GM19468 (cell line): ENCODE results near the gene ZNF816.
"Not testable (repeated sequence)": the region's sequence is repeated elsewhere in the genome, so short reads cannot be mapped to it uniquely, and the experiment has no call there.

Source experiments
- ATAC-seq: cut with Tn5 transposase; IDR thresholded peaks from one replicate; pipeline ENCODE4 v1.9.1; 2021; ENCODE audit warnings: mild to moderate bottlenecking, moderate library complexity, moderate number of reproducible peaks; ENCODE audit not compliant: unreplicated experiment; ENCODE audit errors: extremely low read depth

Gene ZNF816

DNA sequence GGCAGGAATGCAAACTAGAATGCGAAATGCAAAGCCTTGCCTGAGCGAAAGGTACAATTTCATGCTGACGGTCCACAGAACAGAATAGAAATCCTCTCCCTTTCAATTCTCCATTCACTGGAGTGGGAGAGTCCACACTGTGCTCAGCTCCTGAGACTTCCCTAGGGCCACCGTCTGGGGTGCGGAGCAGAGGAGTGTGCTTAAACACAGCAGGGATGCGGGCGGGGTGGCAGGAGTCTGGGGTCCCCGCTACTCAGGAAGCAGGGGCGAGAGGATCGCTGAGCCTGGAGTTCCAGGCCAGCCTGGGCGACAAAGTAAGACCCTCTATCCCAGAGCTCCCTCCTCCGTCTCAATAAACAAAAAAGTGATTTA lies 552 bp upstream of the ZNF816 start:
- ATAC-seq: no peak

DNA sequence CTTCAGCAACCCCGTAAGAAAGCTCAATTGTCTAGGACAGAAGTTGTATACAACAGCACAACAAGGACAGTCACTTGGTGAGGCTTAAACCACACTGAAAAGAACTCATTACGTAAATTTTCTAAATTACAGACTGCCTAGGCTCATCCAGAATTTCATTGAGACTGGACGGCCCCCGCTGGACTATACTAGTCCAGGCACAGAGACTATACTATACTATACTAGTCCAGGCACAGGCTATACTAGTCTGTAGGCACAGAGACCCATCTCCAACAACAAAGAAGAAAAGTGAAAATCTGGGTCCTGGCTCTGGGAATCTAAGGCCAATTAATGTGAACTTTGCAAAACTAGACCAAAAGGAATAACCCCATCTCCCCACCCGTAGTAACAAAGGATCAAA lies 700 bp downstream of the ZNF816 start:
- no peak for ATAC-seq

DNA sequence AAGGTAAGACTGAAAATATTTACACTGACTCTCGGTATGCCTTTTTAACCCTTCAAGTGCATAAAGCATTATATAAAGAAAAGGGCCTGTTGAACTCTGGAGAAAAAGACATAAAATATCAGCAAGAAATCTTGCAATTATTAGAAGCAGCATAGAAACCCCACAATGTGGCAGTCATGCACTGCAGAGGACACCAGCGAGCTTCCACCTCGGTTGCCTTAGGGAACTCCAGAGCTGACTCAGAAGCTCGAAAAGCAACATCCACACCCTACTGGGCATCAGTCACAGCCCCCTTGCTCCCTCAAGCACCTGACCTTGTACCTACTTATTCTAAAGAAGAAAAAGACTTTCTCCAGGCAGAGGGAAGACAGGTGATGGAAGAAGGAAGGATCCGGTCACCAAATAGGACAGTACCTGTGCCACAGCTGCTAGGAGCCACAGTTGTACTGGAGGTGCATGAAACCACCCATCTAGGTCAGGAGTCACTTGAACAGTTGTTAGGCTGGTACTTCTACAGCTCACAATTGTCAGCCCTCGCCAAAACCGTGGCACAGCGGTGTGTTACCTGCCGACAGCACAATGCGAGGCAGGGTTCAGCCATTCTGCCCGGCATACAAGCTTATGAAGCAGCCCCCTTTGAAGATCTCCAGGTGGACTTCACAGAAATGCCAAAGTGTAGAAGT lies 2.9 kb downstream of the ZNF816 start:
- ATAC-seq: no peak

DNA sequence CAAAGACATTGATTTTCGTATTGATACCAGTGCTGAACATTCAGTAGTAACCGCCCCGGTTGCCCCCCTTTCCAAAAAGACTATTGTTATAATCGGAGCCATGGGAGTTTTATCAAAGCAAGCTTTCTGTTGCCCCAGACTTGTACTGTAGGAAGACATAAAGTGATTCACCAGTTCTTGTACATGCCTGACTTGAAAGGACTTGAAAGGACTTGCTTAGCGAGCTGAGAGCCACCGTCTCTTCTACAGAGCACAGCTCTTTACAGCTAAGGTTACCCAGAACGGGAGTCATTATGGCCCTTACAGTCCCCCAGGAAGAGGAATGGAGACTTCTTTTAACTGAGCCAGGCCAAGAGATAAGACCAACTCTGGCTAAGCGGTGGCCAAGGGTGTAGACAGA lies 5.1 kb downstream of the ZNF816 start:
- no peak for ATAC-seq

DNA sequence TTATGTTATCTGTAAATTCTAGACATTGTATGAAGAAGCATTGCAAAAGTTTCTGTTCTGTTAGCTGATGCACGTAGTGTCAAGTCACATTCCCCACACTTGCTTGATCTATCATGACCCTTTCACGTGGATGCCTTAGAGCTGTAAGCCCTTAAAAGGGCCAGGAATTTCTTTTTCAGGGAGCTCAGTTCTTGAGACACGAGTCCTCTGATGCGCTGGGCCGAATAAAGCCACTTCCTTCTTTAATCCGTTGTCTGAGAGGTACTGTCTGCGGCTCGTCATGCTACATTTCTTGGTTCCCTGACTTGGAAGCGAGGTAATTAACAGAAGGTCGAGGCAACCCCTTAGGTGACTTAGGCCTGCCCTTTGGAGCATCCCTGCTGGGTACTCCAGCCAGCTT lies 5.8 kb downstream of the ZNF816 start:
- ATAC-seq: no peak

DNA sequence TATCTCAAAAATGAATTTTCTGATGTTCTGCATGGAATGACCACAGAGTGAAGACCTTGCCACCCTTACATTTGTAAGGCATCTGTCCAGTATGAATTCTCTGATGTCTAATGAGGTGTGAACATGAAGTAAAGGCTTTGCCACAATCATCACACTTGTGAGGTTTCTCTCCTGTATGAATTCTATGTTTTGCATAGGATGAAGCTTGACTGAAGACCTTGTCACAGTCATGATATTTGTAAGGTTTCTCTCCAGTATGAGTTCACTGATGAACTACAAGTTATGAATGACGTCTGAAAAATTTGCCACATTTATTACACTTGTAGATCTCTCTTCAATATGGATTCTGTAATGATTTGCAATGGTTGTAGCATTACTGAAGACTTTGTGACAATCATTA lies 13.3 kb downstream of the ZNF816 start:
- no peak for ATAC-seq

DNA sequence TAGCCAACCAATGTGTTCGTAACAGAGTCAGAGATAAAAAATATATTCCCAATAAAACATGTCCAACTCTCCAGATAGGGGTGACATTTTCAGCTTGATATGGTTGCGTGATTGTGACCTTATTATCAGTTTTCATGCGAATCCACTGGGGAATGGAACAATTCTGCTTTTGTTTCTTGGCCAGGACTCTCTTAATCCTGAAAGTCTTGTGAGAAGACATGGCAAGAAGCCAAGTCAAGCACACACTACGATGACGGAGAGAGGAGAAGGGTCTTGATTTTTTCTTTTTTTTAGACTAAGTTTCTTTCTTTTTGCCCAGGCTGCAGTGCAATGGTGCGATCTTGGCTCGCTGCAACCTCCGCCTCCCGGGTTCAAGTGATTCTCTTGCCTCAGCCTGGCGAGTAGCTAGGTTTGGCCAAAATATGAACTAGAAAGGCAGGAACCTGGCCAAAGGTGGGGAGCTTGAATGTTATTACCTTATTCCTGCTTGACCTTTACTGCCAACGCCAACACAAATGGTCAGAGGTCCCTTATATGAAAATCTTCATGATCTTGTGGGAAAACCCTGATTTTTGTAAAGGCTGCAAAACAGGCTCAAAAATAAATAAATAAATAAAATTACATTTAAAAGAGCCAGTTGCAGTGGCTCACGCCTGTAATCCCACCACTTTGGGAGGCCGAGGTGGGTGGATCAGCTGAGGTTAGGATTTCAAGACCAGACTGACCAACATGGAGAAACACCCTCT lies 14.5 kb downstream of the ZNF816 start:
- no peak for ATAC-seq

DNA sequence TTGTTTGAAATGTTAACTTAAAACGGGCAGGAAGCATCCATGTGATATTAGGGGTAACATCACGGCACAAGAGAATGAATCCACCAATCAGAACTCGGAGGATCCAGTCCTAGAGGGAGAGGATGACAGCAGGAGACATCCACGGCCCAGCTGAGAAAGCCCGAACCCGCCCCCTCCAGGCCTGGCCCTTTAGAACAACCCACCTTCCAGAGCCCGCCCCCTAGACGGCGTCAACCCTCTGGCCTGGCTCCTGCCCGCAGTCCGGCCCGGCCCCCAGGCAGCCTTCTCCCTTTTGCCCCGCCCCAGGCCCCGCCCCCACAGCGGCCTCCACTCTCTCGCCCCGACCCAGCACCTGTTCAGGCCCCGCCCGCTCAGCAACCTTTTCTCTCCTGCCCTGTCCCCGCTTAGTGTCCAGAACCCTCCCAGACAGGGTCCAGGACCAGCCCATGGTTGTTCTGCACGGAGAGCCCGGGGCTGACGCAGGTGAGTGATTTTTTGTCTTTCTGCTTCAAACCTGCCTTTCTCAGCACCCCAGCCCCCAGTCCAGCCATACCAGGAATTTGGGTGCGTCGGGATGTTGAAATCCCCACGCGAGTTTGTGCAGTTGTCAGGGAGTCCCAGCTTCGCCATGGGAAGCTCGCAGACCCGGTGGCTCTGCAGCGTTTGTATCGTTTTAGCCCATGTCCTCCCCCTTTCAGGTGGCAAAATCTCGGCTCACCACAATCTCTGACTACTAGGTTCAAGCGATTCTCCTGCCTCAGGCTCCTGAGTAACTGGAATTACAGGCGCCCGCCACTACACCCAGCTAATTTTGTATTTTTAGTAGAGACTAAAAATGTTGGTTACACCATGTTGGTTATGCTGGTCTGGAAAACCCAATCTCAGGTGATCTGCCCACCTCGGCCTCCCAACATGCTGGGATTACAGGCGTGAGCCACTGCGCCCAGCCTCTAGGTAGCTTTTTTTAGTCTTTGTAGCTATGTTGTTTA lies 16.1 kb downstream of the ZNF816 start:
- ATAC-seq: no peak

DNA sequence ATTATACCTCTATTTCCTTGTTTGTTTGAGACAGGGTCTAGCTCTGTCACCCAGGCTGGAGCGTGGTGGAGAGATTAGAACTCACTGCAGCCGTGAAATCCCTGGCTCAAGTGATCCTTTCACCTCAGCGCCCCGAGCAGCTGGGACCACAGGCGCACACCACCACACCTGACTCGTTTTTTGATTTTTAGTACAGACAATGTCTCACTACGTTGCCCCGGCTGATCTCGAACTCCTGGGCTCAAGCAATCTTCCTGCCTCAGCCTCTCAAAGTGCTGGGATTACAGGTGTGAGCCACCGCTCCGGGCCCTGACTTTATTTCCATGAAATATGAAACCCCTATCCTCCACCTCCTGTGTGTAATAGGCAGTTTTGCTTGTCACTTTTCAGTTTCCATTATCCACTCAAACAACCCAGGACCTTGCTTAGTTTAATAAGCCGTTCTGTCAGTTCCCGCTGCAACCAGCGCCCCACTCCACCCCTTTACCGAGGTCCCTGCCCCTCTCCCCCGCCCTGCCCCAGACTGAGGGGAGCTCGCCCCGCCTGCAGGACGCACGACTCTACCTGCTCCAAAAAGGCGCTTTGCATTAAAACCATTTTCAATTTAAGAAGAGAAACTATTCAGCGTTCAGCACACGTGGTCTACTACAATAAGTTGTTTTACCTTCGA lies 16.9 kb downstream of the ZNF816 start:
- ATAC-seq: no peak

DNA sequence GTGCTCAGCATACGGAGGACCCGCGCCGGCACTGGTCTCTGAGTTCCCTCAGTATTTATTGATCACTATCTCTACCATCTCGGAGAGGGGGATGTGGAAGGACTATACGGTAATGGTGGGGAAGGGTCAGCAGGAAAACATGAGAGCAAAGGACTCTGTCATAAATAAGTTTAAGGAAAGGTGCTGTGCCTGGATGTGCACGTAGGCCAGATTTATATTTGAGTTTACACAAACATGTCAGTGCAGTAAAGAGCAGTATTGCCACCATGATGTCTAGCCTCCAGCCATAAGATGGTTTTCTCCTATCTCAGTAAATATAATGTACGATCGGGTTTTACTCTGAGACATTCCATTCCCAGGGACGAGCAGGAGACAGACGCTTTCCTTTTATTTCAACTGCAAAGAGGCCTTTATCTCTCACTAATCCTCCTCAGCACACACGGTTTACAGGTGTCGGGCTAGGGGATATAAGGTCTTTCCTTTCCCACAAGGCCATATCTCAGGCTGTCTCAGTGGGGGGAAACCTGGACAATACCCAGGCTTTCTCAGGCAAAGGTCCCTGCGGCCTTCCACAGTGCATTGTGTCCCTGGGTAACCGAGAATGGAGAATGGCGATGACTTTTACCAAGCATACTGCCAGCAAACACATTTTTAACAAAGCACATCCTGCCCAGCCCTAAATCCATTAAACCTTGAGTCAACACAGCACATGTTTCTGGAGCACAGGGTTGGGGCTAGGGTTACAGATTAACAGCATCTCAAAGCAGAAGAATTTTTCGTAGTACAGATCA lies 17.8 kb downstream of the ZNF816 start:
- ATAC-seq: not testable (repeated sequence)

DNA sequence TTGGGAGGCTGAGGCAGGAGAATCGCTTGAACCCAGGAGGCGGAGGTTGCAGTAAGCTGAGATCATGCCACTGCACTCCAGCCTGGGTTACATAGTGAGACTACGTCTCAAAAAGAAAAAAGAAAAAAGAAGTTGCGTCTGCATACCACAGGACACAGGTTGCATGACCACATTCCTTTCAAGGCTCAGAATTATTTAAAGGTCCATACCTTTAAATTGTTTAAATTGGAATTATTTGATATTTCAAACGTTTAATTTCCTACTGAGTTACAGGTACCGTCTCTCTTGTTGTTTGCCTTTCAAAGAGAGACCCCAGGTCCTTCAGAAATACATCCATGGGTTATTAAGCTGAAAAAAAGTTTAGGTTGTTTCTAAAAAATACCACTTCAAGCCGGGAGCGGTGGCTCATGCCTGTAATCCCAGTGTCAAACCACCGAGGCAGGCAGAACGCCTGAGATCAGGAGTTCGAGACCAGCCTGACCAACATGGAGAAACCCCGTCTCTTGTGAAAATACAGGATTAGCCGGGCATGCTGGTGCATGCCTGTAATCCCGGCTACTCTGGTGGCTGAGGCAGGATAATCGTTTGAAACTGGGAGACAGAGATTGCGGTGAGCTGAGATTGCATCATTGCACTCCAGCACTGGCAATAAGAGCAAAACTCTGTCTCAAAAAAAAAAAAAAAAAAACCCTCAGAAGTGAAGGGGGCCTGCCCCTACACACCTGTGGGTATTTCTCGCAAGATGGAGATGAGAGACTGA lies 18.6 kb downstream of the ZNF816 start:
- no peak for ATAC-seq

DNA sequence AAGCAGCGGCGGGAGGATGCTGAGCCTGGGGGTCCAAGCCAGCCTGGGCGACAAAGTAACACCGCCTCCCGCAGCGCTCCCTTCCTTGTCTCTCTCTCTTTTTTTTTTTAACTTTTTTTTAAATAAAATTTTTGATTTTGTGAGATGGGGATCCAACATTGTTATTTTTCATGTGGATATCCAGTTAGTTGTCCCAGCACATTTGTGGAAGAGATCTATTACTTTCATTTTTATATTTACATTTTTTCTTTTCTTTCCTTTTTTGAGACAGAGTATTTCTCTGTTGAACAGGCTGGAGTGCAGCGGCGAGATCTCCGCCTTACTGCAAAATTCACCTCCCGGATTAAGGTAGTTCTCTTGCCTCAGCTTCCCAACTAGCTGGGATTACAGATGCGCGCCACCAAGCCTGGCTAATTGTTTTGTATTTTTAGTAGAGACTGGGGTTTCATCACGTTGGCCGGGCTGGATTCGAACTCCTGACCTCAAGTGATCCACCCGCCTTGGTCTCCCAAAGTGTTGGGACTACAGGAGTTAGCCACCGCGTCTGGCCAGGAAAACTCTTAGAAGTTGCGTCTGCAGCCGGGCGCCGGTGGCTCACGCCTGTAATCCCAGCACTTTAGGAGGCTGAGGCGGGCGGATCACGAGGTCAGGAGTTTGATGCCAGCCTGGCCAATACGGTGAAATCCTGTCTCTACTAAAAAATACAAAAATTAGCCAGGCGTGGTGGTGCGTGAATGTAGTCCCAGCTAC lies 19.4 kb downstream of the ZNF816 start:
- no peak for ATAC-seq

DNA sequence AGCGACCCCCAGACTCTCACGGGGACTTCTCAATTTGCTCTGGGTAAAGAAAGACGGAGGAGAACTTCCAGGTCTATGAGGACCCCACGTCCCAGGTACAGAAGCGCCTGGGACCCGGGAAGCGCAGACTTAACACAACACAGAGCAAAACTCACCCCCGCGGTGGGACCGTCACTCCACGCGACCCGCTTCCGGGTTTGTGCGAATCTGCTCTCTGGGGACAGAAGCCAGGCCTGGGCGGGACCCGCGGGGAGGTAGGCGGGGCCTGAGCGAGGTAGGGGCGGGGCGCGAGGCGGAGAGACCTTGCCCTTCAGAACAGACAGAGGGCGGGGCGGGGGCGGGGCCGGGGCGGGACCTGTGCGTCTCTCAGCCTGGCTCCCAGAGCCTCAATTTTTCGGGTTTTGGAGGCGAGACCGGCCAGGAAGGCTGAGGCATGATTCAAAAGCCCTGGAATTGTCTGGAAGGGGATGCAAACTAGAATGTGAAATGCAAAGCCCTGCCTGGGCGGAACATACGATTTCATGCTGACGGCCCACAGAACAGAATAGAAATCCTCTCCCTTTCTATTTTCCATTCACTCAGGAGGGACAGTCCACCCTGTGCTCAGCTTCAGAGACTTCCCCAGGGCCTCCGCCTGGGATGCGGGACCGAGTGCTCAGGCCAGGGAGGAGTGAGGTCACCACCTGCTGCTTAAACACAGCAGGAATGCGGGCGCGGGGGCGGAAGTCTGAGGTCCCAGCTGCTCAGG lies 20.1 kb downstream of the ZNF816 start:
- no peak for ATAC-seq

DNA sequence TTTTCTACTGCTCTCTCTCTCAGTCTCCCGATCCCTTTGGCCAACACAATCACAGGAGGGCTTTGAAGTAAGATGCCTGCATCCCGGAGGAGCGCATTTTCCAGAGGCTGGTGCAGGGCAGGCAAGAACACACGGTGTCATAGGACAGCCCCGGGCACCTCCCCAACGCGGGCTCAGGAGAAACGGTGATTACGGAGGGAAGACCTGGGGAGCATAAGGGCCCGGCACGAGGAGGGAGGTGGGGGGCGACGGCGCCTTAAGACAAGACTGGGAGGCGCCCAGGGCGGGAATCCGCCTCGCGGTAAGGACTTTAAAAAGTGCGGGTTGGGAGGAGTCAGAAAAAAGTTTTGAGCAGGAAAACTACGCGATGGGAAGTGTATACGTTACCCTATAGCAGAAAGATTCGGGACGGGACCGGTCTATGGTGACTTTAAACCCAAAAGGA lies 20.7 kb downstream of the ZNF816 start:
- no peak for ATAC-seq

DNA sequence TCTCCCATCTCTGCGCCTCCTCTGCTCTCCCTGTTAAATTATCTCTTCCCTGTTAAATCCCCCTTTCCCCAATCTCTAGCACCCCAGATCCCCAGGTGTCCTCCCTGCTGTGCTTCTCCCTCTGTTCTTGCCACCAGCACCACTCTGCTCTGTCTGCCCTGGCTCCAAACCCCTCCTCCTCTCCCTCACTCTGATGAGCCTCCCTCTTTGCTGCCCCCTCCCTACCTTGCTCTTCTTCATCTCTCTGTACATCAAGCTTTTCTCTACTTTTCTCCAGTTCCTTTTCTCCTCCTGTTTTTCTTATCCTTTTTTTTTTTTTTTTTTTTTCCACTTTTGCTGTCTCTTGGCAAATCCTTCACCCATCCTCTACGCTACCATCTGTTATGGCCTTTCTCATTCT lies 21.2 kb downstream of the ZNF816 start:
- ATAC-seq: not testable (repeated sequence)

DNA sequence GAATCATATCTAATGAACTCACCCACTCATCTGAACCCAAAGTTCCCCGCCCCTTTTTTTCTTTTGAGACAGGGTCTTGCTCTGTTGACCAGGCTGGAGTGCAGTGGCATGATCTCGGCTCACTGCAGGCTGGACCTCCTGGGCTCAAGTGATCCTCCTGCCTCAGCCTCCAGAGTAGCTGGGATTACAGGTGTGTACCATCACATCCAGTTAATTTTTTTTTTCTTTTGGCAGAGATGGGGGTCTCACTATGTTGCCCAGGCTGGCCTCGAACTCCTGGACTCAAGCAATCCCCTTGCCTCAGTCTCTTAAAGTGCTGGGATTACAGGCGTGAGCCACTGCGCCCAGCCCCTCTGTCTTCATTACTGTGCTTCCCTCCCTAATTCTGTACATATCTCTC lies 21.8 kb downstream of the ZNF816 start:
- not testable (repeated sequence) for ATAC-seq

DNA sequence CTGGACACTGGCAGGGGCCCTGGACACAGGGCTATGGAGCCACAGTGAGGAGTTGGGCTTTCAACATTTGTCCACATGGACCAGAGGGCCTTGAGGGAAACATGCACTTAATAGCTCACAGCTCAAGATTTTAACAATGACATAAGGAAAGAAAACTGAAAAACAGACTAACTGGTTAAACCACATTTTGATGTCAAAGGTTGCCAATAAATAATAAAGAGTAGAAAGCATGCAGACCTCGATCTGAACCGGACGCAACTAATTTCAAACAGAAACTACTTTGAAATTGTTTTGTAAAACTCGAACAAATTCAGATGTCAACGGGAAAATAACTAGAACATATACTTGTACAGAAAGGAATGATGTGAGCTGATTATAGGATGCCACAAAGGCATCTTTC lies 23.9 kb downstream of the ZNF816 start:
- no peak for ATAC-seq
